ENCODE measurements around the gene MGA. TPM values are rescaled to one million over a fixed set of nuclear protein-coding genes. Genes with fewer than 3 reads are reported as not detected.
"Not testable (repeated sequence)": the region's sequence is repeated elsewhere in the genome, so short reads cannot be mapped to it uniquely, and the experiment has no call there.

The MGA gene
- total RNA-seq, 1 experiment from 2014 or later, result 38.5 TPM

DNA sequence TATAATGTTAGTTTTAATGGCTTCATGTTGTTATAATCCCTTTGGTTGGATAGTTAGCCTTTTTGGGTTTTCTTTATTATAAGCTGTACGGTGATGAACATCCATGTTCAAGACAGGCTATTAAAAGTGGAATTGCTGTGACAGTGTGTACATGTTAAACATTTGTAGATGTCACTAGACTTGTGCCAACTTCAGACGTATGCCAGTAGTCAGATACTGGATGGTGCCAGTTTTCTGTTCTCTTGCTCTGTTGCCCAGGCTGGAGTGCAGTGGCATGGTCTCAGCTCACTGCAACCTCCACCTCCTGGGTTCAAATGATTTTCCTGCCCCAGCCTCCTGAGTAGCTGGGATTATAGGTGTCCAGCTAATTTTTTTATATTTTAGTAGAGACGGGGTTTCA is 54.1 kb downstream of the MGA start:
- Histone ChIP-seq H3K27me3 (ENCODE audit: insufficient read depth, low read depth) (no peaks in the 10 kb centered on the region), H3K4me2 (no peak overlapping the region), H3K36me3 (ENCODE audit: low read depth) (no peaks in the 10 kb centered on the region; the same call in 1 of the 2 replicates), H4K20me1 (ENCODE audit: insufficient read depth) (0 out of 2 replicates have a peak, but pooled peaks cover 3% of the 10 kb centered on the region), H3K79me2 (ENCODE audit: low read depth) (no peaks in the 10 kb centered on the region), H2AFZ (no peak overlapping the region), H3K9me3 (ENCODE audit: insufficient read depth, low read depth) (no peaks in the 10 kb centered on the region), H3F3A (ENCODE audit: insufficient read depth, low read depth) (no peaks in the 10 kb centered on the region), H3K27ac (no peak overlapping the region), H3K4me3 (no peak overlapping the region), H3K9me2 (ENCODE audit: insufficient read depth) (no peaks in the 10 kb centered on the region), H3K4me1 (replicated peaks; ENCODE audit: insufficient read depth) (no peaks in the 10 kb centered on the region)
- ChIA-PET CTCF (no interaction called here), POLR2A (ENCODE audit: unreplicated experiment) (interaction anchor here (0.6 to 0.7 kb wide), 2 partner anchors 50 to 585 kb away, joined by 3 to 6 read pairs; no protein-coding TSS in a partner anchor)
- no TSS peak for BruUV-seq (replicated peaks)
- intact Hi-C loops (cut with micrococcal nuclease; ENCODE audit: unreplicated experiment), result no loop called here
- DNase-seq, result no peak
- TF ChIP-seq EZH2 (IDR thresholded peaks at IDR 0.05; ENCODE audit: low read depth), result no peak
- TF ChIP-seq, protein P1, sequence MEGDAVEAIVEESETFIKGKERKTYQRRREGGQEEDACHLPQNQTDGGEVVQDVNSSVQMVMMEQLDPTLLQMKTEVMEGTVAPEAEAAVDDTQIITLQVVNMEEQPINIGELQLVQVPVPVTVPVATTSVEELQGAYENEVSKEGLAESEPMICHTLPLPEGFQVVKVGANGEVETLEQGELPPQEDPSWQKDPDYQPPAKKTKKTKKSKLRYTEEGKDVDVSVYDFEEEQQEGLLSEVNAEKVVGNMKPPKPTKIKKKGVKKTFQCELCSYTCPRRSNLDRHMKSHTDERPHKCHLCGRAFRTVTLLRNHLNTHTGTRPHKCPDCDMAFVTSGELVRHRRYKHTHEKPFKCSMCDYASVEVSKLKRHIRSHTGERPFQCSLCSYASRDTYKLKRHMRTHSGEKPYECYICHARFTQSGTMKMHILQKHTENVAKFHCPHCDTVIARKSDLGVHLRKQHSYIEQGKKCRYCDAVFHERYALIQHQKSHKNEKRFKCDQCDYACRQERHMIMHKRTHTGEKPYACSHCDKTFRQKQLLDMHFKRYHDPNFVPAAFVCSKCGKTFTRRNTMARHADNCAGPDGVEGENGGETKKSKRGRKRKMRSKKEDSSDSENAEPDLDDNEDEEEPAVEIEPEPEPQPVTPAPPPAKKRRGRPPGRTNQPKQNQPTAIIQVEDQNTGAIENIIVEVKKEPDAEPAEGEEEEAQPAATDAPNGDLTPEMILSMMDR (conservative IDR thresholded peaks at IDR 0.05), result no peak

DNA sequence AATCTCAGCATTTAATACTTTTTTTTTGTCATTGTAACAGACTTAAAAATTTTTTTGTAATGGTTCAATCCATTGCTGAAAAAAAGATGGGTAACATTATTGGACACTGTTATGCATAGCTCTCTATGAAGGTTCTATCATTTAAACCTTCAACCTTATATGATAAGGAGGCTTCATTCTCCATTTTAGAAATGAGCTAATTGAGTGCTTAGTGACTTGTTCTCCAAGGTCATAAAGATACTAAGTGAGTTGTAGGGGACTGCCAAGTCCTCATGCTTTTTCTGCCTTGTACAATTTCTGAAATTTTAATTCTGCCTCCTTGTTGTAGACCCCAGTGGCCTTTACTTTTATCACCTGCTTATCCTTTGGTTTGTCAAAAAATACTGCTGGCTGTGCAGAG is 56.7 kb downstream of the MGA start:
- intact Hi-C loops (cut with micrococcal nuclease; ENCODE audit: unreplicated experiment), result no loop called here
- Histone ChIP-seq H3K4me1 (replicated peaks; ENCODE audit: insufficient read depth) (no peaks in the 10 kb centered on the region), H3K9me3 (ENCODE audit: insufficient read depth, low read depth) (no peaks in the 10 kb centered on the region), H2AFZ (no peak overlapping the region), H3K9me2 (ENCODE audit: insufficient read depth) (no peaks in the 10 kb centered on the region), H3K36me3 (ENCODE audit: low read depth) (no peaks in the 10 kb centered on the region; the same call in 1 of the 2 replicates), H3K4me3 (no peak overlapping the region), H4K20me1 (ENCODE audit: insufficient read depth) (0 out of 2 replicates have a peak, but pooled peaks cover 3% of the 10 kb centered on the region), H3K79me2 (ENCODE audit: low read depth) (no peaks in the 10 kb centered on the region), H3K27ac (no peak overlapping the region), H3K4me2 (no peak overlapping the region), H3K27me3 (ENCODE audit: insufficient read depth, low read depth) (no peaks in the 10 kb centered on the region), H3F3A (ENCODE audit: insufficient read depth, low read depth) (no peaks in the 10 kb centered on the region)
- CTCF ChIA-PET, result no interaction called here
- POLR2A ChIA-PET (ENCODE audit: unreplicated experiment), result no interaction called here
- TF ChIP-seq, protein P1 (conservative IDR thresholded peaks at IDR 0.05), result no peak
- TF ChIP-seq EZH2 (IDR thresholded peaks at IDR 0.05; ENCODE audit: low read depth), result no peak
- no peak for DNase-seq
- no TSS peak for BruUV-seq (replicated peaks)

DNA sequence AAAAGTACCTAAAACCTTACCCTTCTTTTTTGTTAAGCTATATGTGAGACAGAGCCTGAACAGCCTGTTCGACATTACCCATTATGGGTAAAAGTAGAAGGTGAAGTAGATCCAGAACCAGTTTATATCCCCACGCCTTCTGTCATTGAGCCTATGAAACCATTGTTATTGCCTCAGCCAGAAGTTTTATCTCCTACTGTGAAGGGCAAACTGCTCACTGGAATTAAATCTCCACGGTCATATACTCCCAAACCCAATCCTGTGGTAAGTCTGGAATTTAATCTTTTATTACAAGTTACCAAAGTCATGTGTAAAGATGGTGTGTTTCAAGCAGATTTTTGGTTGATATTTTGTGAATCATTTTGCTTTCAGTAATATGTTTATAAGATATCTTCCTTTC is 66.9 kb downstream of the MGA start:
- TF ChIP-seq, protein P1 (conservative IDR thresholded peaks at IDR 0.05), result no peak
- TF ChIP-seq EZH2 (IDR thresholded peaks at IDR 0.05; ENCODE audit: low read depth), result no peak
- Histone ChIP-seq H3K36me3 (ENCODE audit: low read depth) (no peaks in the 10 kb centered on the region), H2AFZ (no peak overlapping the region), H3K4me2 (no peak overlapping the region), H3K4me3 (no peak overlapping the region), H3K9me3 (ENCODE audit: insufficient read depth, low read depth) (no peaks in the 10 kb centered on the region), H4K20me1 (ENCODE audit: insufficient read depth) (no peaks in the 10 kb centered on the region; the same call in 1 of the 2 replicates), H3K27me3 (ENCODE audit: insufficient read depth, low read depth) (no peaks in the 10 kb centered on the region), H3K9me2 (ENCODE audit: insufficient read depth) (no peaks in the 10 kb centered on the region), H3F3A (ENCODE audit: insufficient read depth, low read depth) (0 out of 2 replicates have a peak, but pooled peaks cover 4% of the 10 kb centered on the region), H3K79me2 (ENCODE audit: low read depth) (no peaks in the 10 kb centered on the region), H3K4me1 (replicated peaks; ENCODE audit: insufficient read depth) (no peaks in the 10 kb centered on the region), H3K27ac (no peak overlapping the region)
- no TSS peak for BruUV-seq (replicated peaks)
- no peak for DNase-seq
- ChIA-PET CTCF (no interaction called here), POLR2A (ENCODE audit: unreplicated experiment) (no interaction called here)
- intact Hi-C loops (cut with micrococcal nuclease; ENCODE audit: unreplicated experiment), result no loop called here

DNA sequence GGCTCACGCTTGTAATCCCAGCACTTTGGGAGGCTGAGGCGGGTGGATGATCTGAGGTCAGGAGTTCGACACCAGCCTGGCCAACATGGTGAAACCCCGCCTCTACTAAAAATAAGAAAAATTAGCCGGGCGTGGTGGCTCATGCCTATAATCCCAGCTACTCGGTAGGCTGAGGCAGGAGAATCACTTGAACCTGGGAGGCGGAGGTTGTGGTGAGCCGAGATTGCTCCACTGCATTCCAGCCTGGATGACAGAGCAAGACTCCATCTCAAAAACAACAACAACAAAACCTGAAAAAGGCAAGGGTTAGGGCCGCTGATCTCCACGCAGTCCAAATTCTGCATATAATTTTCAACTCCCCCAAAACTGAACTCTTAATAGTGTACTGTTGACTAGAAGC is 67.9 kb downstream of the MGA start:
- H3K4me2 ChIP-seq; H3K27me3 ChIP-seq (ENCODE audit: insufficient read depth, low read depth); H3K27ac ChIP-seq; CTCF ChIA-PET; H3K79me2 ChIP-seq (ENCODE audit: low read depth); H3K4me3 ChIP-seq; DNase-seq; H3K9me2 ChIP-seq (ENCODE audit: insufficient read depth); intact Hi-C loops (cut with micrococcal nuclease; ENCODE audit: unreplicated experiment); H3K36me3 ChIP-seq (ENCODE audit: low read depth); BruUV-seq (replicated peaks); H2AFZ ChIP-seq; H4K20me1 ChIP-seq (ENCODE audit: insufficient read depth); H3K9me3 ChIP-seq (ENCODE audit: insufficient read depth, low read depth); POLR2A ChIA-PET (ENCODE audit: unreplicated experiment); H3F3A ChIP-seq (ENCODE audit: insufficient read depth, low read depth); H3K4me1 ChIP-seq (replicated peaks; ENCODE audit: insufficient read depth): not testable (repeated sequence)
